Fibroblast of lung (primary cell): ENCODE data around the gene APBB1IP.

Source experiments
- CTCF ChIP-seq, 2 donors: IDR thresholded peaks in 1 of 2; conservative IDR thresholded peaks in 1 of 2; 1 replicate in 1 of 2; 2 replicates in 1 of 2; pipeline ENCODE4 v1.5.1; 2011 to 2012; ENCODE audit warnings: low read length in 2 of 2, control low read depth in 1 of 2, inconsistent platforms in 1 of 2, low read depth in 1 of 2, mild to moderate bottlenecking in 1 of 2
- EZH2 ChIP-seq: IDR thresholded peaks from 2 replicates; pipeline ENCODE4 v1.5.1; 2012; ENCODE audit warnings: low read length, control low read depth, mild to moderate bottlenecking; ENCODE audit errors: missing control alignments

GRCh38 chr10:26446258-26446657 is 8.1 kb downstream of the APBB1IP start:
- TF ChIP-seq CTCF (conservative IDR thresholded peaks at IDR 0.05 in 1 of 2, IDR thresholded peaks at IDR 0.05 in 1 of 2; ENCODE audit: low read depth in 1 of 2, low read length in 2 of 2) (no peak), EZH2 (no peak)
